ENCODE data around the gene MACROH2A1. TPM values are rescaled to one million over a fixed set of nuclear protein-coding genes. Genes with fewer than 3 reads are reported as not detected.
A peak's percentile ranks its signal among the peaks of the same experiment; 100 is the strongest.

MACROH2A1 gene
- total and polyA plus RNA-seq, 9 of the 15 experiments (the other 6 are each of a cell fraction or from before 2014, with no cell fraction given) = 44.9 to 289 (median 193) TPM

- ATAC-seq (no peak), DNase-seq (ENCODE audit: extremely low read depth in 1 of 4, low spot score in 3 of 4) (no peak), FAIRE-seq (no peak)
- H3K4me3 ChIP-seq = no peak overlapping the region
- 45% methylated on average over 9 of the region's 11 CpGs for WGBS (ENCODE audit: insufficient coverage, low coverage, missing lambda C conversion rate)
- 0 out of 2 replicates have a peak overlapping the region, but pooled peaks have one; percentile 5 for H2AFZ ChIP-seq (ENCODE audit: low read depth, low read length)
- no peaks in the 10 kb centered on the region for H3K9me3 ChIP-seq (replicated peaks; ENCODE audit: control insufficient read depth, insufficient read depth, low read depth, low read length)
- H3K36me3 ChIP-seq (ENCODE audit: control insufficient read depth, insufficient read depth, low read length) = no peaks in the 10 kb centered on the region
- in situ Hi-C loops (cut with MboI) (no loop called here), intact Hi-C loops (cut with micrococcal nuclease) (no loop called here)
- H3K27me3 ChIP-seq (ENCODE audit: control insufficient read depth in 2 of 2, insufficient read depth in 2 of 2, low read length in 2 of 2) = no peaks in the 10 kb centered on the region
- ChIA-PET CTCF (ENCODE audit: low intra/inter-chr PET ratio) (no interaction called here), POLR2A (interaction anchor here (0.6 to 1.4 kb wide), 3 partner anchors 11 to 790 kb away, joined by 3 to 4 read pairs (median 4); no protein-coding TSS in a partner anchor)
- H4K20me1 ChIP-seq (replicated peaks; ENCODE audit: control insufficient read depth, insufficient read depth, low read length) = no peaks in the 10 kb centered on the region
- TF ChIP-seq MAFK (IDR thresholded peaks at IDR 0.05; ENCODE audit: low read length) = no peak
- no peak for TF ChIP-seq ZFPM2 (CRISPR knock-in tag; IDR thresholded peaks at IDR 0.05)
- no peak for TF ChIP-seq ZNF282 (CRISPR knock-in tag; IDR thresholded peaks at IDR 0.05)
- TF ChIP-seq, protein P1, sequence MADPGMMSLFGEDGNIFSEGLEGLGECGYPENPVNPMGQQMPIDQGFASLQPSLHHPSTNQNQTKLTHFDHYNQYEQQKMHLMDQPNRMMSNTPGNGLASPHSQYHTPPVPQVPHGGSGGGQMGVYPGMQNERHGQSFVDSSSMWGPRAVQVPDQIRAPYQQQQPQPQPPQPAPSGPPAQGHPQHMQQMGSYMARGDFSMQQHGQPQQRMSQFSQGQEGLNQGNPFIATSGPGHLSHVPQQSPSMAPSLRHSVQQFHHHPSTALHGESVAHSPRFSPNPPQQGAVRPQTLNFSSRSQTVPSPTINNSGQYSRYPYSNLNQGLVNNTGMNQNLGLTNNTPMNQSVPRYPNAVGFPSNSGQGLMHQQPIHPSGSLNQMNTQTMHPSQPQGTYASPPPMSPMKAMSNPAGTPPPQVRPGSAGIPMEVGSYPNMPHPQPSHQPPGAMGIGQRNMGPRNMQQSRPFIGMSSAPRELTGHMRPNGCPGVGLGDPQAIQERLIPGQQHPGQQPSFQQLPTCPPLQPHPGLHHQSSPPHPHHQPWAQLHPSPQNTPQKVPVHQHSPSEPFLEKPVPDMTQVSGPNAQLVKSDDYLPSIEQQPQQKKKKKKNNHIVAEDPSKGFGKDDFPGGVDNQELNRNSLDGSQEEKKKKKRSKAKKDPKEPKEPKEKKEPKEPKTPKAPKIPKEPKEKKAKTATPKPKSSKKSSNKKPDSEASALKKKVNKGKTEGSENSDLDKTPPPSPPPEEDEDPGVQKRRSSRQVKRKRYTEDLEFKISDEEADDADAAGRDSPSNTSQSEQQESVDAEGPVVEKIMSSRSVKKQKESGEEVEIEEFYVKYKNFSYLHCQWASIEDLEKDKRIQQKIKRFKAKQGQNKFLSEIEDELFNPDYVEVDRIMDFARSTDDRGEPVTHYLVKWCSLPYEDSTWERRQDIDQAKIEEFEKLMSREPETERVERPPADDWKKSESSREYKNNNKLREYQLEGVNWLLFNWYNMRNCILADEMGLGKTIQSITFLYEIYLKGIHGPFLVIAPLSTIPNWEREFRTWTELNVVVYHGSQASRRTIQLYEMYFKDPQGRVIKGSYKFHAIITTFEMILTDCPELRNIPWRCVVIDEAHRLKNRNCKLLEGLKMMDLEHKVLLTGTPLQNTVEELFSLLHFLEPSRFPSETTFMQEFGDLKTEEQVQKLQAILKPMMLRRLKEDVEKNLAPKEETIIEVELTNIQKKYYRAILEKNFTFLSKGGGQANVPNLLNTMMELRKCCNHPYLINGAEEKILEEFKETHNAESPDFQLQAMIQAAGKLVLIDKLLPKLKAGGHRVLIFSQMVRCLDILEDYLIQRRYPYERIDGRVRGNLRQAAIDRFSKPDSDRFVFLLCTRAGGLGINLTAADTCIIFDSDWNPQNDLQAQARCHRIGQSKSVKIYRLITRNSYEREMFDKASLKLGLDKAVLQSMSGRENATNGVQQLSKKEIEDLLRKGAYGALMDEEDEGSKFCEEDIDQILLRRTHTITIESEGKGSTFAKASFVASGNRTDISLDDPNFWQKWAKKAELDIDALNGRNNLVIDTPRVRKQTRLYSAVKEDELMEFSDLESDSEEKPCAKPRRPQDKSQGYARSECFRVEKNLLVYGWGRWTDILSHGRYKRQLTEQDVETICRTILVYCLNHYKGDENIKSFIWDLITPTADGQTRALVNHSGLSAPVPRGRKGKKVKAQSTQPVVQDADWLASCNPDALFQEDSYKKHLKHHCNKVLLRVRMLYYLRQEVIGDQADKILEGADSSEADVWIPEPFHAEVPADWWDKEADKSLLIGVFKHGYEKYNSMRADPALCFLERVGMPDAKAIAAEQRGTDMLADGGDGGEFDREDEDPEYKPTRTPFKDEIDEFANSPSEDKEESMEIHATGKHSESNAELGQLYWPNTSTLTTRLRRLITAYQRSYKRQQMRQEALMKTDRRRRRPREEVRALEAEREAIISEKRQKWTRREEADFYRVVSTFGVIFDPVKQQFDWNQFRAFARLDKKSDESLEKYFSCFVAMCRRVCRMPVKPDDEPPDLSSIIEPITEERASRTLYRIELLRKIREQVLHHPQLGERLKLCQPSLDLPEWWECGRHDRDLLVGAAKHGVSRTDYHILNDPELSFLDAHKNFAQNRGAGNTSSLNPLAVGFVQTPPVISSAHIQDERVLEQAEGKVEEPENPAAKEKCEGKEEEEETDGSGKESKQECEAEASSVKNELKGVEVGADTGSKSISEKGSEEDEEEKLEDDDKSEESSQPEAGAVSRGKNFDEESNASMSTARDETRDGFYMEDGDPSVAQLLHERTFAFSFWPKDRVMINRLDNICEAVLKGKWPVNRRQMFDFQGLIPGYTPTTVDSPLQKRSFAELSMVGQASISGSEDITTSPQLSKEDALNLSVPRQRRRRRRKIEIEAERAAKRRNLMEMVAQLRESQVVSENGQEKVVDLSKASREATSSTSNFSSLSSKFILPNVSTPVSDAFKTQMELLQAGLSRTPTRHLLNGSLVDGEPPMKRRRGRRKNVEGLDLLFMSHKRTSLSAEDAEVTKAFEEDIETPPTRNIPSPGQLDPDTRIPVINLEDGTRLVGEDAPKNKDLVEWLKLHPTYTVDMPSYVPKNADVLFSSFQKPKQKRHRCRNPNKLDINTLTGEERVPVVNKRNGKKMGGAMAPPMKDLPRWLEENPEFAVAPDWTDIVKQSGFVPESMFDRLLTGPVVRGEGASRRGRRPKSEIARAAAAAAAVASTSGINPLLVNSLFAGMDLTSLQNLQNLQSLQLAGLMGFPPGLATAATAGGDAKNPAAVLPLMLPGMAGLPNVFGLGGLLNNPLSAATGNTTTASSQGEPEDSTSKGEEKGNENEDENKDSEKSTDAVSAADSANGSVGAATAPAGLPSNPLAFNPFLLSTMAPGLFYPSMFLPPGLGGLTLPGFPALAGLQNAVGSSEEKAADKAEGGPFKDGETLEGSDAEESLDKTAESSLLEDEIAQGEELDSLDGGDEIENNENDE (IDR thresholded peaks at IDR 0.05; ENCODE audit: low read depth, low read length) = no peak
- no peaks in the 10 kb centered on the region for H3K79me2 ChIP-seq (ENCODE audit: control insufficient read depth, insufficient read depth, low read length)
- peaks cover 23 to 30% of the 10 kb centered on the region in 2 experiments for H3K4me1 ChIP-seq (replicated peaks in 1 of 2; ENCODE audit: control insufficient read depth in 2 of 2, insufficient read depth in 2 of 2, low read length in 2 of 2)
- BruUV-seq (replicated peaks) = no TSS peak
- peak overlapping the region in 1 of 2 experiments; percentile 16; a peak in 1 of 4 replicates for H3K9ac ChIP-seq (ENCODE audit: insufficient read depth in 1 of 2, low read depth in 2 of 2, low read length in 2 of 2)
- H3K9me1 ChIP-seq (ENCODE audit: control insufficient read depth, insufficient read depth, low read length) = no peaks in the 10 kb centered on the region
- no peak overlapping the region for H3K4me2 ChIP-seq (ENCODE audit: insufficient read depth, low read length)
- H3K27ac ChIP-seq (ENCODE audit: extremely low read depth, low read depth, low read length) = no peak overlapping the region
Measured at GRCh38 chr5:135441350-135441831, 42.4 kb upstream of the MACROH2A1 start.

Data from K562 (cell line).